ENCODE data around the gene COX19.
A peak's percentile ranks its signal among the peaks of the same experiment; 100 is the strongest.
"Not testable (repeated sequence)": the region's sequence is repeated elsewhere in the genome, so short reads cannot be mapped to it uniquely, and the experiment has no call there.

Gene COX19

DNA sequence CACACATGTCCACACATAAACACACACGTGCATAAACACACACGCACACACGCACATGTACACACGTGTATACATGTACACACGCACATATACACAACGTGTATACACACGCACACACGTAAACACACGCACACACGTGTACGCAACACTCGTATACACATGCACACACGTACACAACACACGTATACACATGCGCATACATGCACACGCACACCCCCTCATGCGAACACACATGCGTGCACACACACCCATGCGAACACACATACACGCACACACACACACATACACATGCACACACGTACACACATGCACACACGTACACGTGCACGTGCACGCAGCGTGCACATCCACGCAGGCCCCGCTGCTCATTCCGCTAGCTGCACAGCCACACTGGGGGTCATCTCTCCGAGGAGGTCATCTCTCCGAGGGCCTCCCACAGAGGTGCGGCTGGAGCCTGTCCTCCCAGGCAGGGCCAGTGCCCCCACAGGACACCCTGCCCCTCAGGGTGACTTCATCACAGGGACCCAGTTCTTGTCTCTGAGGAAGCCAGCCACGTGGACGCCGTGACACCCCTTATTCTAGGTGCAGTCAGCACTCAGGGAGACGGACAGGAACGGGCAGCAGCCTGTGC lies 33.5 kb upstream of the COX19 start:
- H3K27me3 Mint-ChIP-seq (ENCODE audit: low read depth, poor library complexity), result no peaks in the 10 kb centered on the region
- no peaks in the 10 kb centered on the region for H3K9me3 Mint-ChIP-seq
- peaks cover 18% of the 10 kb centered on the region for H3K36me3 Mint-ChIP-seq (ENCODE audit: low read depth)
- DNase-seq, result no peak
- H3K4me3 Mint-ChIP-seq, result no peak overlapping the region
- TF ChIP-seq, protein P1, sequence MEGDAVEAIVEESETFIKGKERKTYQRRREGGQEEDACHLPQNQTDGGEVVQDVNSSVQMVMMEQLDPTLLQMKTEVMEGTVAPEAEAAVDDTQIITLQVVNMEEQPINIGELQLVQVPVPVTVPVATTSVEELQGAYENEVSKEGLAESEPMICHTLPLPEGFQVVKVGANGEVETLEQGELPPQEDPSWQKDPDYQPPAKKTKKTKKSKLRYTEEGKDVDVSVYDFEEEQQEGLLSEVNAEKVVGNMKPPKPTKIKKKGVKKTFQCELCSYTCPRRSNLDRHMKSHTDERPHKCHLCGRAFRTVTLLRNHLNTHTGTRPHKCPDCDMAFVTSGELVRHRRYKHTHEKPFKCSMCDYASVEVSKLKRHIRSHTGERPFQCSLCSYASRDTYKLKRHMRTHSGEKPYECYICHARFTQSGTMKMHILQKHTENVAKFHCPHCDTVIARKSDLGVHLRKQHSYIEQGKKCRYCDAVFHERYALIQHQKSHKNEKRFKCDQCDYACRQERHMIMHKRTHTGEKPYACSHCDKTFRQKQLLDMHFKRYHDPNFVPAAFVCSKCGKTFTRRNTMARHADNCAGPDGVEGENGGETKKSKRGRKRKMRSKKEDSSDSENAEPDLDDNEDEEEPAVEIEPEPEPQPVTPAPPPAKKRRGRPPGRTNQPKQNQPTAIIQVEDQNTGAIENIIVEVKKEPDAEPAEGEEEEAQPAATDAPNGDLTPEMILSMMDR (IDR thresholded peaks at IDR 0.05), result no peak
- H3K27ac Mint-ChIP-seq, result peak overlapping the region; percentile 22
- H3K4me1 Mint-ChIP-seq, result peaks cover 27% of the 10 kb centered on the region

DNA sequence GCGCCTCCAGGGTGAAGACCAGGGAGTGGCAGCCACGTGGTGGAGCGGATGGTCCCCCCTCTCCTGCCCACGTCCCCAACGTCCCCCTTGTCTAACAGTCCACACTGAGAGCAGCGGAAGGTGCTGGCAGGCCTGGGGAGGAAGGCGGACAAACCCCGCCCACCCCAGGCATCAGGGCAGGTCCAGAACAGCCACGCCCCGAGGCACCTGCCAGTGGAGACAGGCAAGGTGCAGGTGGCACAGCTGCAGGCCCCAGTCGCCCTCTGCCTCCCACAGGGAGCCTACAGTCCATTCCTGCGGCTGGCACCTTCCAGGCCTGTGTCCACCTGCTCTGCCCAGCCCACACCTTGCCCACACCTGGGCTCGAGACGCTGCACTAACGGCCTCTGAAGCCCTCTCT lies 32.6 kb upstream of the COX19 start:
- H3K4me3 Mint-ChIP-seq, result no peak overlapping the region
- H3K27me3 Mint-ChIP-seq (ENCODE audit: low read depth, poor library complexity), result no peaks in the 10 kb centered on the region
- peaks cover 24% of the 10 kb centered on the region for H3K4me1 Mint-ChIP-seq
- no peaks in the 10 kb centered on the region for H3K9me3 Mint-ChIP-seq
- no peak overlapping the region for H3K27ac Mint-ChIP-seq
- peaks cover 18% of the 10 kb centered on the region for H3K36me3 Mint-ChIP-seq (ENCODE audit: low read depth)
- TF ChIP-seq, protein P1 (IDR thresholded peaks at IDR 0.05), result no peak
- no peak for DNase-seq

DNA sequence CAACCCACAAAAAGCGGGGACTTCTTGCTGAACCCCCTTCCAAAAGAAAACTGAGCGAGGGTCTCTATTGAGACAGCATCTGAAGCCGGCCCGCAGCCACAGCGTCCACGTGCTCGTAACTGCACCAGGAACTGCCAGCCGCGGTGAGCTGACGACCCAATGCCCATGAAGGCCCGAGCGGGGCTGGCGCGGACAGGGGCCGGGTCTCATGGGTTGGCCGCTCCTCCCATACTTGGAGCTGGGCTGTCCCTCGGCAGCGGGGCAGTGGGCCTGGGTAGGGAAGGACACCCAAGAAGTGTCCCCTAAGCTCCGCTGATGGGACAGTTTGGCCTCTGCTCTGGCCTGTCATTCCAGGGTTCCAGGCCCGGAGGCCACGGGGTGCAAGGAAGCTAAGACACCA lies 30.0 kb upstream of the COX19 start:
- H3K27ac Mint-ChIP-seq, result no peak overlapping the region
- no peaks in the 10 kb centered on the region for H3K27me3 Mint-ChIP-seq (ENCODE audit: low read depth, poor library complexity)
- H3K9me3 Mint-ChIP-seq, result no peaks in the 10 kb centered on the region
- TF ChIP-seq, protein P1 (IDR thresholded peaks at IDR 0.05), result no peak
- DNase-seq, result no peak
- peaks cover 18% of the 10 kb centered on the region for H3K36me3 Mint-ChIP-seq (ENCODE audit: low read depth)
- H3K4me1 Mint-ChIP-seq, result peaks cover 33% of the 10 kb centered on the region
- H3K4me3 Mint-ChIP-seq, result no peak overlapping the region

DNA sequence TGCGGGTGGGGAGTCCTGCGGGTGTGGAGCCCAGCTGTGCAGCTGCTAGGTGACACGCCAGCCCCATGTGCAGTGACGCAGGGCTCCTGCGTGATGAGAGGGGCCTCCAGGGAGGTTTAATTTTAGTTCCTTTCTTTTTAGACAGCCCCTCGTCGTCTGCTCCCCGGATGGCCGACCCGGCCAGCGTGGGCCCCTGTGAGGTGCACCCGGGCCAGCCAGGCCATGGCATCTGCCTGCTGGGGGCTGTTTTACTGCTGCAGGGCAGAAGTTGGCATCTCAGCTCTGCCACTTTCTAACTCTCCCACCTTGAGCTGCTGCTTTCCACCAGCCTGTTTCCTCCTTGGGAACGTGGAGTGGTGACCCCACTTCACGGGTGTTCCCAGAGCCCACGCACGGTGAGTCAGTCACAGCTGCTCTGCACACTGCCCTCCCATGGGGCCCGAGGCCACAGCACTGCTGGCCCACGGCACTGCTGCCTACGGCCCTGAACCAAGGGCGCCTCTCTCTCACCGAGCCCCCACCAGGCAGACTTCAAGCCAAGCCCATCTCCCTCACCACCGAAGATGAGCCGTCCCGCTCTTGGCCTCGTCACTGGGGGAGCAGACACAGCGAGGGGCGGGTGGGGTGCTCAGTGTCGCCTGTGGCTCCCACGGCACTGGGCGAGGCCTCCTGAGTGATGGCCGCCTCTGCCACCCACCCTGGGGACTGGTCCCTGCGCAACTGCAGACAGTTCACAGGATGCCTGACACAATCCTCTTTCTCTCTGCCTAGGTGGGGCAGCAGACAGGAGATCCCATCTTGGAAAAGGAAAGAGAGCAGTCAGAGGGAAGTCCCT lies 28.9 kb upstream of the COX19 start:
- TF ChIP-seq, protein P1 (IDR thresholded peaks at IDR 0.05), result no peak
- Mint-ChIP-seq H3K27ac (peak overlapping the region; percentile 84), H3K27me3 (ENCODE audit: low read depth, poor library complexity) (no peaks in the 10 kb centered on the region)

DNA sequence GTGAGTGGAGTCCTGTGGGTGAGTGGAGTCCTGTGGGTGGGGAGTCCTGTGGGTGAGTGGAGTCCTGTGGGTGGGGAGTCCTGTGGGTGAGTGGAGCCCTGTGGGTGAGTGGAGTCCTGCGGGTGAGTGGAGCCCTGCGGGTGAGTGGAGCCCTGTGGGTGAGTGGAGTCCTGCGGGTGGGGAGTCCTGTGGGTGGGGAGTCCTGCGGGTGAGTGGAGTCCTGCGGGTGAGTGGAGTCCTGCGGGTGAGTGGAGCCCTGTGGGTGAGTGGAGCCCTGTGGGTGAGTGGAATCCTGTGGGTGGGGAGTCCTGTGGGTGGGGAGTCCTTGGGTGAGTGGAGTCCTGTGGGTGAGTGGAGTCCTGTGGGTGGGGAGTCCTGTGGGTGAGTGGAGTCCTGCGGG lies 27.1 kb upstream of the COX19 start:
- H3K36me3 Mint-ChIP-seq (ENCODE audit: low read depth); H3K9me3 Mint-ChIP-seq; H3K27ac Mint-ChIP-seq; DNase-seq; H3K4me3 Mint-ChIP-seq; H3K27me3 Mint-ChIP-seq (ENCODE audit: low read depth, poor library complexity): not testable (repeated sequence)
- H3K4me1 Mint-ChIP-seq, result peaks cover 55% of the 10 kb centered on the region

More for the DNA sequence above, 28.9 kb upstream of the COX19 start:
- Mint-ChIP-seq H3K36me3 (ENCODE audit: low read depth) (peaks cover 10% of the 10 kb centered on the region), H3K4me1 (peaks cover 44% of the 10 kb centered on the region), H3K9me3 (no peaks in the 10 kb centered on the region), H3K4me3 (no peak overlapping the region)
- DNase-seq, result no peak

DNA sequence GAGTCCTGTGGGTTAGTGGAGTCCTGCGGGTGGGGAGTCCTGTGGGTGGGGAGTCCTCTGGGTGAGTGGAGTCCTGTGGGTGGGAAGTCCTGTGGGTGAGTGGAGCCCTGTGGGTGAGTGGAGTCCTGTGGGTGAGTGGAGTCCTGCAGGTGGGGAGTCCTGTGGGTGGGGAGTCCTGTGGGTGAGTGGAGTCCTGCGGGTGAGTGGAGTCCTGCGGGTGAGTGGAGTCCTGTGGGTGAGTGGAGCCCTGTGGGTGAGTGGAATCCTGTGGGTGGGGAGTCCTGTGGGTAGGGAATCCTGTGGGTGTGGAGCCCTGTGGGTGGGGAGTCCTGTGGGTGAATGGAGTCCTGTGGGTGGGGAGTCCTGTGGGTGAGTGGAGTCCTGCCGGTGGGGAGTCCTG lies 26.7 kb upstream of the COX19 start:
- not testable (repeated sequence) for H3K27me3 Mint-ChIP-seq (ENCODE audit: low read depth, poor library complexity); H3K9me3 Mint-ChIP-seq; DNase-seq; H3K36me3 Mint-ChIP-seq (ENCODE audit: low read depth); H3K27ac Mint-ChIP-seq; H3K4me3 Mint-ChIP-seq
- peaks cover 55% of the 10 kb centered on the region for H3K4me1 Mint-ChIP-seq

DNA sequence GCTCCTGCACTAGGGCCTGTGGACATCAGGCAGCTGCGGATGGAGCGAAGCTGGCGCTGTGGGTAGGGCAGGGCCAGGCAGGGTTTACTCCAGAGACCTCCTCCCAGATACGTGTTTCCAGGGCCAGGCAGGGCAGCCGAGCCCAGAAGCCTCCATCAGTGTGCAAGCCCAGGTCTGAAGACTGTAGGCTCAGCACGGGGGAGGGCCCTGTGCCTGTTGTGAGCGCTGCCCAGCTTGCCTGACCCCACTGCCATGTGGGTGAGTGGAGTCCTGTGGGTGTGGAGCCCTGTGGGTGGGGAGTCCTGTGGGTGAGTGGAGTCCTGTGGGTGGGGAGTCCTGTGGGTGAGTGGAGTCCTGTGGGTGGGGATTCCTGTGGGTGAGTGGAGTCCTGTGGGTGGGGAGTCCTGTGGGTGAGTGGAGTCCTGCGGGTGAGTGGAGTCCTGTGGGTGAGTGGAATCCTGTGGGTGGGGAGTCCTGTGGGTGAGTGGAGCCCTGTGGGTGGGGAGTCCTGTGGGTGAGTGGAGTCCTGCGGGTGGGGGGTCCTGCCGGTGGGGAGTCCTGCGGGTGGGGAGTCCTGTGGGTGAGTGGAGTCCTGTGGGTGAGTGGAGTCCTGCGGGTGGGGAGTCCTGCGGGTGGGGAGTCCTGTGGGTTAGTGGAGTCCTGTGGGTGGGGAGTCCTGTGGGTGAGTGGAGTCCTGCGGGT lies 25.9 kb upstream of the COX19 start:
- not testable (repeated sequence) for H3K27ac Mint-ChIP-seq; H3K36me3 Mint-ChIP-seq (ENCODE audit: low read depth); H3K4me3 Mint-ChIP-seq; H3K27me3 Mint-ChIP-seq (ENCODE audit: low read depth, poor library complexity); DNase-seq; H3K9me3 Mint-ChIP-seq
- peaks cover 53% of the 10 kb centered on the region for H3K4me1 Mint-ChIP-seq
